Upper lobe of right lung (tissue), 1 donor: ENCODE measurements around the gene STK11. TPM values are rescaled to one million over a fixed set of nuclear protein-coding genes. Genes with fewer than 3 reads are reported as not detected.

Source experiments
- ATAC-seq: fragments of 200-7000 bp; cut with Tn5 transposase; one replicate; pipeline ENCODE4 v1.9.1; 2020; ENCODE audit warnings: mild to moderate bottlenecking, moderate library complexity
- DNase-seq: peaks from one replicate; pipeline ENCODE4 v3.0.0-alpha.2; 2020
- H3K27ac ChIP-seq: fragments of 200-600 bp; one replicate; pipeline ENCODE4 v1.8.0; 2022
- H3K27me3 ChIP-seq: fragments of 200-600 bp; one replicate; pipeline ENCODE4 v1.8.0; 2022; ENCODE audit warnings: mild to moderate bottlenecking
- H3K36me3 ChIP-seq: fragments of 200-600 bp; one replicate; pipeline ENCODE4 v1.8.0; 2022
- H3K4me1 ChIP-seq: fragments of 200-600 bp; one replicate; pipeline ENCODE4 v1.8.0; 2022
- H3K4me3 ChIP-seq: fragments of 200-600 bp; one replicate; pipeline ENCODE4 v1.8.0; 2022; ENCODE audit warnings: mild to moderate bottlenecking
- H3K9me3 ChIP-seq: fragments of 200-600 bp; one replicate; pipeline ENCODE4 v1.8.0; 2022
- CTCF ChIP-seq: fragments of 200-600 bp; IDR thresholded peaks from one replicate; pipeline ENCODE4 v1.8.0; 2022; ENCODE audit warnings: antibody characterized with exemption
- intact Hi-C: fragments of 100-400 bp; cut with DNase I; formaldehyde crosslinking; loops from one replicate; pipeline ENCODE4 v1.11.0; 2022
- long read RNA-seq: library from polyadenylated mRNA; unstranded; transcript quantifications from one replicate; pipeline ENCODE4 v2.0.0, GENCODE V29; 2021
- total RNA-seq: library from RNA; stranded (reverse); fragmentation: NEBNext Ultra II Directional; extraction: Animal tissue kit (Norgen Biotek cat#: 25700); gene quantifications from one replicate; pipeline ENCODE4 v1.2.1, GENCODE V29; 2021
- donor health status: DM: no; HTN: yes; CAD: no; lungs with severe emphysema.

Gene STK11
- 51.8 TPM for total RNA-seq
- long read RNA-seq, transcript STK11-201 (10 exons, 2,611 nt): major isoform, 164 of 240 reads
- long read RNA-seq, partial matches to known transcripts: 20 of 240 reads
- long read RNA-seq, other reads (novel, unspliced or antisense): 55 of 240 reads

GRCh38 chr19:1205114-1206099, at the start of gene STK11:
Gene STK11, plus strand, starts transcription at chr19:1205778. Its CDS starts 1,136 bp downstream, at chr19:1206914.
- intact Hi-C loops: no loop called here
- H3K4me3 ChIP-seq: peak within 1 kb of the TSS; percentile 72
- no peaks in the 10 kb centered on the region for H3K27me3 ChIP-seq
- peak; percentile 97 for ATAC-seq
- H3K27ac ChIP-seq: peak within 1 kb of the TSS; percentile 81
- peak; percentile 100 for DNase-seq
- H3K4me1 ChIP-seq: peaks cover 44% of the 10 kb centered on the region
- no peaks in the 10 kb centered on the region for H3K9me3 ChIP-seq
- no peak for TF ChIP-seq CTCF
- H3K36me3 ChIP-seq: peaks cover 3% of the 10 kb centered on the region

- Histone ChIP-seq H3K9me3 (no peaks in the 10 kb centered on the region), H3K36me3 (peaks cover 25% of the 10 kb centered on the region), H3K27ac (peak overlapping the region; percentile 97), H3K4me1 (peaks cover 43% of the 10 kb centered on the region), H3K27me3 (no peaks in the 10 kb centered on the region), H3K4me3 (no peak overlapping the region)
- TF ChIP-seq CTCF: no peak
- DNase-seq: peak; percentile 78
- ATAC-seq: peak; percentile 19
- intact Hi-C loops: no loop called here
Measured at GRCh38 chr19:1156305-1156801, 49.2 kb upstream of the STK11 start.

GRCh38 chr19:1156830-1157615, 48.6 kb upstream of the STK11 start:
- intact Hi-C loops: no loop called here
- peak; percentile 61 for DNase-seq
- no peak for ATAC-seq
- peaks cover 18% of the 10 kb centered on the region for H3K36me3 ChIP-seq
- H3K9me3 ChIP-seq: no peaks in the 10 kb centered on the region
- H3K4me1 ChIP-seq: peaks cover 42% of the 10 kb centered on the region
- peak overlapping the region; percentile 97 for H3K27ac ChIP-seq
- no peak for TF ChIP-seq CTCF
- no peak overlapping the region for H3K4me3 ChIP-seq
- no peaks in the 10 kb centered on the region for H3K27me3 ChIP-seq

GRCh38 chr19:1157931-1158884, 47.4 kb upstream of the STK11 start:
- TF ChIP-seq CTCF: no peak
- H3K27me3 ChIP-seq: no peaks in the 10 kb centered on the region
- DNase-seq: peak; percentile 66
- peaks cover 9% of the 10 kb centered on the region for H3K36me3 ChIP-seq
- H3K9me3 ChIP-seq: no peaks in the 10 kb centered on the region
- no peak overlapping the region for H3K4me3 ChIP-seq
- H3K4me1 ChIP-seq: peaks cover 35% of the 10 kb centered on the region
- intact Hi-C loops: no loop called here
- no peak for ATAC-seq
- H3K27ac ChIP-seq: no peak overlapping the region
